ENCODE results near the gene CAPS. TPM values are rescaled to one million over a fixed set of nuclear protein-coding genes. Genes with fewer than 3 reads are reported as not detected.

Gene CAPS
- total and polyA plus RNA-seq, 9 donors, result 1.7 to 313 (median 22.3) TPM

DNA sequence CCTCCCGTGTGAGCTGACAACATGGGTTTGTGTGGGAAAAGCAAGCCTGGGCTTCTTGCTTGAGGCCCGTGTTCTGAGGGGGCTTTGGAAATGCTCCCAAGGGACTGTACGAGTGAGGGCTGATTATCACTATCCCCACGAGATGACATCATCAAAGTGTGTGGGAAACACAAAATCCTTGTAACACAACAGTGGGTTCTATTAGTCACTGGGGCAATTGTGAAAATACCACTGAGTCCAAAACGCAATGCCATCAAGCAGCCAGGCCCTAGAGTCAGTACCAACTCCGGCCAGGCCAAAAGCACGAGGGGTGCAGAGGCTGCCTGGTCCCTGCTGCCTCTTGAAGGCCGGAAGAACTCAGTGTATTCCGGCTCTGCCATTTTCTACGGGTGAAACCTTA, 29.6 kb downstream of the CAPS start:
- TF ChIP-seq, protein P1, sequence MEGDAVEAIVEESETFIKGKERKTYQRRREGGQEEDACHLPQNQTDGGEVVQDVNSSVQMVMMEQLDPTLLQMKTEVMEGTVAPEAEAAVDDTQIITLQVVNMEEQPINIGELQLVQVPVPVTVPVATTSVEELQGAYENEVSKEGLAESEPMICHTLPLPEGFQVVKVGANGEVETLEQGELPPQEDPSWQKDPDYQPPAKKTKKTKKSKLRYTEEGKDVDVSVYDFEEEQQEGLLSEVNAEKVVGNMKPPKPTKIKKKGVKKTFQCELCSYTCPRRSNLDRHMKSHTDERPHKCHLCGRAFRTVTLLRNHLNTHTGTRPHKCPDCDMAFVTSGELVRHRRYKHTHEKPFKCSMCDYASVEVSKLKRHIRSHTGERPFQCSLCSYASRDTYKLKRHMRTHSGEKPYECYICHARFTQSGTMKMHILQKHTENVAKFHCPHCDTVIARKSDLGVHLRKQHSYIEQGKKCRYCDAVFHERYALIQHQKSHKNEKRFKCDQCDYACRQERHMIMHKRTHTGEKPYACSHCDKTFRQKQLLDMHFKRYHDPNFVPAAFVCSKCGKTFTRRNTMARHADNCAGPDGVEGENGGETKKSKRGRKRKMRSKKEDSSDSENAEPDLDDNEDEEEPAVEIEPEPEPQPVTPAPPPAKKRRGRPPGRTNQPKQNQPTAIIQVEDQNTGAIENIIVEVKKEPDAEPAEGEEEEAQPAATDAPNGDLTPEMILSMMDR (IDR thresholded peaks at IDR 0.05), result no peak
- no peak for TF ChIP-seq POLR2A (IDR thresholded peaks at IDR 0.05)
- no peak for TF ChIP-seq EP300 (IDR thresholded peaks at IDR 0.05)
- Histone ChIP-seq H3K4me3 (no peak overlapping the region), H3K36me3 (no peaks in the 10 kb centered on the region), H3K9me3 (no peaks in the 10 kb centered on the region), H3K27me3 (no peaks in the 10 kb centered on the region), H3K27ac (no peak overlapping the region), H3K4me1 (ENCODE audit: insufficient read depth) (peaks cover 9% of the 10 kb centered on the region)
- no peak for DNase-seq
- intact Hi-C loops (cut with DNase I), result no loop called here
- 43 to 60% (median 44%) methylated on average over 10 of the region's 10 CpGs for WGBS, 3 donors

DNA sequence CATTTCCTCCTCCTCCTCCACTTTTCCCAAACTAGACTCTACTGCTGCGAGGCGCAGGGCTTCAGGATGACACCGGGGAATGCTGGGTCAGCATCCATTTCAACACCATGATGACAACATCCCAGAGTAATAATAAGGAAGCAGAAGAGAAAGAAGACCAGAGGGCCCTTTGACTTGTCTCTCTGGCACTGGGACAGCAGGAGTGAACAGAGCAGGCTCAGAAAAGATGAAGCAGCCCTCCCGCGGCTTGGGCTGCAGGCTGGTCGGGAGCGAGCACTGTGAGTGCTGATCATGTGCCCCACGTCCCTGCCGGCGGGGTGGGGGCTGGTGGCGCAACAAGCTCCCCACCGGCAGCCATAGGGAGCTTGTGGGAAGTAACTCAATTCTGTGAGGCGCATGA, 33.4 kb downstream of the CAPS start:
- intact Hi-C loops (cut with DNase I), result no loop called here
- Histone ChIP-seq H3K27ac (no peak overlapping the region), H3K9me3 (no peaks in the 10 kb centered on the region), H3K4me1 (ENCODE audit: insufficient read depth) (peaks cover 11% of the 10 kb centered on the region), H3K4me3 (no peak overlapping the region), H3K27me3 (no peaks in the 10 kb centered on the region), H3K36me3 (no peaks in the 10 kb centered on the region)
- no peak for TF ChIP-seq POLR2A (IDR thresholded peaks at IDR 0.05)
- TF ChIP-seq EP300 (IDR thresholded peaks at IDR 0.05), result no peak
- TF ChIP-seq, protein P1 (IDR thresholded peaks at IDR 0.05), result no peak
- DNase-seq, result peak in 1 of 5 donors; percentile 61
- 64 to 77% (median 74%) methylated on average over 13 of the region's 13 CpGs for WGBS, 3 donors

DNA sequence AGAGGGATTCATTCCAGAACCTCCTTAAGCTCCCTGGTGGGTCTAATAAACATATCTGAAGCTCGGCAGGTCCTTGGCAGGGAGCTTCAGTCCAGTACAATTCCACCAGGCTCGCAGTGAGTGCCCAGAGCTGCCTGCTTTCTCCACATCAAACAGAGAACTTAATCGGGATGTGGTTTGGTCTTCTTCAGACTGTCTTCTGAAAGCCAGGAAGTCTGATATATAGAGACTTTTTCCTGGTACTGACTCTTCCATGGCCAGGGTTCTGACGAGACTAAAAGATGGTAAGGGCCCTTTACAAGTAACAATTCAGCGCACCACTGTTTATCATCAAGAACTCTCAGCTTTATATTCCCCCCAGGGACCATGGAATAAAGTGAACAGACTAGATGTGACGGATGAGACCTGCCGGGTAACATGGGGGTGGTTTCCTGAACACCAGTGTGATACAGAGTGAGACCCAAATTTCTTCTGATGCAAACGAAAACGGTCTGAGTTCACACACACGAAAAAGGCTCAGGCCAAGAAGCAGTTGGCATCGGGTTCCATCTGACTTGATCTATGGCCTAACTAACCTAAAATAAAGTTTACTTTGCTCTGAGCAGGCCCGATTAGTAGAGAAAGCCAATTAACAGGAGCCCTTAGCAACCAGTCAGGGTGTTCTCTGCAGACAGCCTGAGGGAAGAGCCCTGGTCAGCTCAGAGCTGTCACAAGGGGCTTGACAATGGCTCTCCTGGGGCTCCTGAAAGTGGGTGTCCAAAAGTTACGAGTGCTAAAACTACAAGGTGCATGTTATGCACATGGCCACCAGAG, 34.9 kb downstream of the CAPS start:
- intact Hi-C loops (cut with DNase I), result no loop called here
- Histone ChIP-seq H3K4me1 (ENCODE audit: insufficient read depth) (peaks cover 8% of the 10 kb centered on the region), H3K27ac (no peak overlapping the region), H3K27me3 (no peaks in the 10 kb centered on the region), H3K4me3 (no peak overlapping the region), H3K9me3 (no peaks in the 10 kb centered on the region), H3K36me3 (no peaks in the 10 kb centered on the region)
- DNase-seq, result no peak
- WGBS, 3 donors, result 52 to 56% (median 53%) methylated on average over 13 of the region's 13 CpGs
- TF ChIP-seq EP300 (IDR thresholded peaks at IDR 0.05) (no peak), POLR2A (IDR thresholded peaks at IDR 0.05) (no peak)
- TF ChIP-seq, protein P1 (IDR thresholded peaks at IDR 0.05), result no peak

DNA sequence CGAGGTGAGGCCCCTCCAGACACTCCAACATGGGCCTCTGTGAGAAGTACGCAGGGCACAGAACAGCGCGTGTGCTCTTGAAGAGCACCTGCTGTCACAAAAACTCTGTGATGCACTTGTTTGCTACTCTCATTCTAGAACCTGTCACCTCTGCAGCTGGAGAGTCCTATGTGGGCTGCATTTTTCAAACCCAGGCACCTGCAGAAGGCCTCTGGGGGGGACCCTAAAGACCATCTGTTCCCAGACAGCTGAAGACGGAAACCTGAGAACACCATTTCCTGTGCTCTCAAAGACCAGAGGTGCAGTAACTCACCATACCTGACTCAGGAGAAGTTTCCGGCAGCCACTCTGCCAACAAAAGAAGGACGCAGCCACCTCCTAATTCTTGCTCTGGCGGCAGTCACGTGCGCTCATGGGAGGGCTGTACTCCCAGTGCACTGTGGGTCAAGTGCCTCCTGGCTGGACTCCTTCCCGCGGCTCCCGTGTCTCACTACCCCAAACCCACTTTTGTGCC, 35.8 kb downstream of the CAPS start:
- DNase-seq, result no peak
- TF ChIP-seq EP300 (IDR thresholded peaks at IDR 0.05), result no peak
- TF ChIP-seq, protein P1 (IDR thresholded peaks at IDR 0.05), result no peak
- TF ChIP-seq POLR2A (IDR thresholded peaks at IDR 0.05), result no peak
- Histone ChIP-seq H3K9me3 (no peaks in the 10 kb centered on the region), H3K27ac (no peak overlapping the region), H3K4me1 (ENCODE audit: insufficient read depth) (peaks cover 15% of the 10 kb centered on the region), H3K36me3 (no peaks in the 10 kb centered on the region), H3K4me3 (no peak overlapping the region), H3K27me3 (no peaks in the 10 kb centered on the region)
- intact Hi-C loops (cut with DNase I), result no loop called here
- WGBS, 3 donors, result 92 to 93% (median 93%) methylated on average over 13 of the region's 13 CpGs
